Activated CD4-positive, CD25-positive, alpha-beta regulatory T cell (primary cell): ENCODE data around the gene C2orf42.
"Not testable (repeated sequence)": the region's sequence is repeated elsewhere in the genome, so short reads cannot be mapped to it uniquely, and the experiment has no call there.

ENCODE experiments used
- DNase-seq, 4 experiments: peaks; one replicate each; lab custom pipeline; 2025; lab: John Stamatoyannopoulos, UW

The C2orf42 gene

GRCh38 chr2:70102323-70102905 lies 88.4 kb downstream of the C2orf42 start:
- not testable (repeated sequence) for DNase-seq

- not testable (repeated sequence) for DNase-seq
Measured at GRCh38 chr2:70101686-70102085, 89.1 kb downstream of the C2orf42 start.

- DNase-seq, result no peak
Measured at GRCh38 chr2:70101174-70101573, 89.6 kb downstream of the C2orf42 start.
